Small intestine (tissue), 7 donors: Measurements from ENCODE around the gene KNG1. TPM values are rescaled to one million over a fixed set of nuclear protein-coding genes. Genes with fewer than 3 reads are reported as not detected.
A peak's percentile ranks its signal among the peaks of the same experiment; 100 is the strongest.

ENCODE experiments used
- DNase-seq, 2 donors: peaks; one replicate each; pipeline versions ENCODE4 v3.0.0 to v3.0.0-alpha.2; 2013
- FAIRE-seq: peaks from 2 replicates; lab custom pipeline; 2012; peaks lifted over from hg19 to GRCh38; lab: Jason Lieb, UNC
- H3K27ac ChIP-seq, 3 donors: one replicate each; pipeline ENCODE4 v1.5.1; 2013; ENCODE audit warnings: low read length in 2 of 3, mild to moderate bottlenecking in 2 of 3, control low read depth in 1 of 3, inconsistent platforms in 1 of 3, low read depth in 1 of 3, moderate library complexity in 1 of 3
- H3K27me3 ChIP-seq, 3 donors: one replicate each; pipeline ENCODE4 v1.6.1; 2013; ENCODE audit warnings: low read length in 3 of 3, inconsistent platforms in 1 of 3; ENCODE audit not compliant: control insufficient read depth in 3 of 3, insufficient read depth in 3 of 3
- H3K36me3 ChIP-seq, 3 donors: one replicate each; pipeline ENCODE4 v1.6.1; 2013; ENCODE audit warnings: low read length in 3 of 3, inconsistent platforms in 1 of 3, low read depth in 1 of 3, mild to moderate bottlenecking in 1 of 3, moderate library complexity in 1 of 3; ENCODE audit not compliant: control insufficient read depth in 3 of 3, insufficient read depth in 2 of 3
- H3K4me1 ChIP-seq, 3 donors: one replicate each; pipeline ENCODE4 v1.6.1; 2013; ENCODE audit warnings: low read length in 2 of 3, inconsistent platforms in 1 of 3, low read depth in 1 of 3, mild to moderate bottlenecking in 1 of 3, moderate library complexity in 1 of 3; ENCODE audit not compliant: control insufficient read depth in 3 of 3, insufficient read depth in 2 of 3
- H3K4me3 ChIP-seq, 3 donors: one replicate each; pipeline ENCODE4 v1.5.1; 2013; ENCODE audit warnings: low read length in 3 of 3, control low read depth in 1 of 3, inconsistent platforms in 1 of 3, low read depth in 1 of 3, mild to moderate bottlenecking in 1 of 3, moderate library complexity in 1 of 3
- H3K9me3 ChIP-seq, 2 donors: one replicate each; pipeline ENCODE4 v1.6.1; 2013; ENCODE audit warnings: low read depth in 1 of 2, low read length in 1 of 2; ENCODE audit not compliant: control insufficient read depth in 2 of 2, insufficient read depth in 1 of 2
- WGBS, 3 donors: extraction: QIAGEN DNeasy Blood & Tissue Kit; methylation state at CpG; one replicate each; pipeline ENCODE4 v1.1.7; 2013; 5-methylcytosine and 5-hydroxymethylcytosine counted together
- polyA plus RNA-seq, 4 donors: library from polyadenylated mRNA; stranded (reverse) in 3 of 4; unstranded in 1 of 4; fragments of 200-250 nt in 3 of 4; fragments of 120-200 nt in 1 of 4; gene quantifications; one replicate each; pipeline versions ENCODE4 v1.2.1 to v1.2.3, GENCODE V29; 2013
- donor health status: healthy with polysubstance abuse.
- donor health status: control.
- donor health status: control.
- donor health status: Bipolar disorder and iron deficiency.
- donor health status: healthy.

Gene KNG1
- polyA plus RNA-seq, 4 donors, result 14.8 TPM; not detected in 3

DNA sequence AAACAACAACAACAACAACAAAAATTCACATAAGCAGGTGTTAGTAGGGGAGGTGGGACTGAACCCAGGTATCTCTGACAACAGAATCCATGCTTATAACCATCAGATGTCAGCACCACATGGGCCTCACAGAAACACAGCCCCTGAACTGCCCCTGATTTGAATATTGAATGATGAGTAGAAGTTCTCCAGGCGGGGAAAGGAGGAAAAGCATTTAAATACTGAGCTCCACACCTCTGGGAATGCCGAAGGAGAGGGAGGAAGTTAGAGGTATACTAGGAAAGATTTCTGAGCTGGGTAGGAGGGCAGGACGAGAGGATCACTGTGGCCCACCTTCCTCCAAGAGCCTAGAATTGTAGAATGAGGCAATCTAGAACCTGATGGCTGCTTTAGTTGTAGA is 34.3 kb downstream of the KNG1 start:
- Histone ChIP-seq H3K4me1 (peaks cover 0 to 10% (median 2%) of the 10 kb centered on the region in 3 donors), H3K9me3 (no peaks in the 10 kb centered on the region), H3K36me3 (no peaks in the 10 kb centered on the region), H3K4me3 (no peak overlapping the region), H3K27ac (peak overlapping the region in 1 of 3 donors; percentile 52), H3K27me3 (no peaks in the 10 kb centered on the region)
- FAIRE-seq (no peak), DNase-seq (no peak)
- WGBS, 3 donors, result 45 to 61% (median 53%) methylated on average over 3 of the region's 3 CpGs

DNA sequence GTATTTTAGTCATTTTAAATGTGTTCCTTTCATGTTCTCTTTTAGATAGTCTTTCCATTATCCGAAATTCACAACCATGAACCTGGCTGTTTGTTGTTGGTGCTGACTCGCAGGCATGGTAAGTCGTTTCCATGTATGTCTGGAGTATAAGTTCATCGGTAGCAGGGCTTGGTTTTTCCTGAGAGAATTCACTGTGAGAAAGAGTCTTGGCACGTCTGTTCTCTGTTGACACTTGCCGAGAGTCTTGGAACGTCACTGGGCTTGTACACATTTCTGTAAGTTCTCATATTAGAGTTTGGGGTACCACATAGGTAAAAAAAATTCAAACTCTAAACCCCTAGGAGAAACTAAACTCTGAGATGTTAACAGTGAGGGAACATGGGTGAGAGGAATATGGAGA is 36.8 kb downstream of the KNG1 start:
- peaks cover 0 to 8% (median 2%) of the 10 kb centered on the region in 3 donors for H3K4me1 ChIP-seq
- FAIRE-seq (no peak), DNase-seq (no peak)
- H3K36me3 ChIP-seq, result no peaks in the 10 kb centered on the region
- peak overlapping the region in 1 of 3 donors; percentile 62 for H3K27ac ChIP-seq
- H3K4me3 ChIP-seq, result no peak overlapping the region
- whole genome bisulfite sequencing, 3 donors, result 78 to 91% (median 81%) methylated on average over 7 of the region's 7 CpGs
- H3K9me3 ChIP-seq, result no peaks in the 10 kb centered on the region
- H3K27me3 ChIP-seq, result no peaks in the 10 kb centered on the region

DNA sequence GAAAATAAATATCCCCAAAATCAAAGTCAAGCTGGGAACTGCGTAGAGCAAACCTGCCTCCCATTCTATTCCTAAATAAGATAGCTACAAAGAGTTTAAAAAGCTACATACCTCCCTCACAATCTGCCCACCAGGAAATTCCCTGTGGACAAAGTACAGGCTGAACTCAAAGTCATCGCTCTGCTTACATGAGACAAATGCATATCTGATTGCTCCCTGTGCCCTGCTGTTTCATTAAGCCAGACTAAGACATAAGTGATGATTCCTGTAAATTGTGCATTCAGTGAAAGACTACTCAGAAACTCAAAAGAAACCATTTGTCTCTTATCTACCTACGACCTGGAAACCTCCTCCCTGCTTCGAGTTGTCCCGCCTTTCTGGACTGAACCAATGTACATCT is 37.7 kb downstream of the KNG1 start:
- Histone ChIP-seq H3K27me3 (no peaks in the 10 kb centered on the region), H3K27ac (peak overlapping the region in 2 of 3 donors; percentile 33 to 78), H3K4me1 (peaks cover 0 to 8% (median 2%) of the 10 kb centered on the region in 3 donors), H3K4me3 (no peak overlapping the region), H3K9me3 (no peaks in the 10 kb centered on the region), H3K36me3 (no peaks in the 10 kb centered on the region)
- DNase-seq (peak; percentile 25 to 71), FAIRE-seq (no peak)
- 68 to 76% (median 74%) methylated on average over 5 of the region's 5 CpGs for WGBS, 3 donors

DNA sequence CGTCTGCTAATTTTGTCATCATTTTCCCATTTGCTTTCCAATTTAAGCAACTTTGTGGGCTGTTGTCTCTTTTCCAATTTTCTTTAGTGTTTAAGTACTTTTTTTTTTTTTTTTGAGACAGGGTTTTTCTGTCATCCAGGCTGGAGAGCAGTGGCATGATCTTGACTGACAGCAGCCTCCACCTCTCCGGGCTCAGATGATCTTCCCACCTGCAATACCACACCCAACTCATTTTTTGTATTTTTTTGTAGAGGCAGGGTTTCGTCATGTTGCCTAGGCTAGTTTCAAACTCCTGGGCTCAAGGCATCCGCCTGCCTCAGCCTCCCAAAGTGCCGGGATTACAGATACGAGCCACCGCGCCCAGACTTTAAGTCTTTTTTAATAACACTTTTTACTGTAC is 40.1 kb downstream of the KNG1 start:
- no peak for DNase-seq
- H3K9me3 ChIP-seq, result no peaks in the 10 kb centered on the region
- H3K27me3 ChIP-seq, result no peaks in the 10 kb centered on the region
- H3K4me3 ChIP-seq, result no peak overlapping the region
- no peak for FAIRE-seq
- H3K4me1 ChIP-seq, result peaks cover 0 to 13% (median 3%) of the 10 kb centered on the region in 3 donors
- no peaks in the 10 kb centered on the region for H3K36me3 ChIP-seq
- no peak overlapping the region for H3K27ac ChIP-seq
- 84 to 90% (median 89%) methylated on average over 8 of the region's 8 CpGs for WGBS, 3 donors

DNA sequence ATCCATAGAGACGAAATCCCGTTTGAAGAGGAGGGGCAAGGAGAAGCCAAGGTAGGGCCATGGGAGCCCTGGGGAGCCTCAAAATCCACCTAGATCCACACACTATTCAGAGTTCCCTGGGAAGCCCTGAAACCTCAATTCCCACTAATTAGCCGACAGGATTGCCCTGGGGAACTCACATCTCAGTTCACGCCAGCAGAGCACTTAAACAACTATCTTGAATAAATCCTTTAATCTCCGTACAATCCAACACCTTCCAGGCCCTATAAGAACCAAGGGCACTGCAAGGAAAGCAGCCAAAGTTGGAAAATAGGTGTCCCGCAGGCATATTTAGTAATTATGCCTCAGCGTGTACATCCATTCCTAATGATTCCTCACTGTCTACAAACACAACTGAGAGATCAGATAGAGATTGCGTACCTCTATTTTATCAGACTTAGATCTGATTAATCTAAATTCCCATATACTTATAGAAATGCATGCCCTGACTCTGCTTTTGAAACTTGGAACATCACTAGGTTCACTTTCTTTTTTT is 40.6 kb downstream of the KNG1 start:
- 83 to 88% (median 87%) methylated on average over 8 of the region's 8 CpGs for WGBS, 3 donors
- no peak for FAIRE-seq
- DNase-seq, result no peak

DNA sequence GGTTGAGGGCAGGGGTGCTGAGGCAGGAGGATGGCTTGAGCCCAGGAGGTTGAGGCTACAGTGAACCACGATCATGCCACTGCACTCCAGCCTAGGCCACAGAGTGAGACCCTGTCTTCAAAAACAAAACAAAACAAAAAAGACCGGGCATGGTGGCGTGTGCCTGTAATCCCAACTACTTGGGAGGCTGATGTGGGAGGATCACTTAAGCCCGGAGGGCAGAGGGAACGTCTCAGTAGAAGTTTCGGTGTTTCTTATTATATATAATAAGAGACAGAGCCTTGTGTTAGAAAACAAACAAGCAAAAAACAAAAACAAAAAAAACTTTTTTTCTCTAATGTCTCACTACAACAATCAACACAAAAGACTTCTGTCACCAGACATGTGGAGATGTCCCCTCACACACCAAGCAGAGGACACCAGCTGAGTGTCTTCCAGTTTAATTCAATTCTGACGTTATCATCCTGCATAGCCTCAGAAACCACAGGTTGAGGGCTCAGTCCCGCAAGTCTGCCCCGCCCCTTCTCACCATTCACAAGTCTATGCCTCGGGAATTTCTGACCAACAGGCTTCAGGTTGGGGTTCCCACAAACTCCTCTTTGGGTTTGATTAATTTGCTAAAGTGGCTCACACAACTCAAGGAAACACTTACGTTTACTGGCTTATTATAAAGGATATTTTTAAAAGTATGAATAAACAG is 42.2 kb downstream of the KNG1 start:
- no peak for DNase-seq
- no peak for FAIRE-seq
- 80 to 84% (median 80%) methylated on average over 11 of the region's 11 CpGs for WGBS, 3 donors

More for the DNA sequence above, 40.6 kb downstream of the KNG1 start:
- Histone ChIP-seq H3K4me3 (no peak overlapping the region), H3K36me3 (no peaks in the 10 kb centered on the region), H3K27me3 (no peaks in the 10 kb centered on the region), H3K27ac (no peak overlapping the region), H3K9me3 (no peaks in the 10 kb centered on the region), H3K4me1 (peaks cover 0 to 12% (median 1%) of the 10 kb centered on the region in 3 donors)

GRCh38 chr3:186760141-186760833 is 43.1 kb downstream of the KNG1 start:
- 93 to 94% (median 94%) methylated on average over 10 of the region's 10 CpGs for WGBS, 3 donors
- H3K4me1 ChIP-seq, result peaks cover 0 to 10% (median 1%) of the 10 kb centered on the region in 3 donors
- H3K36me3 ChIP-seq, result no peaks in the 10 kb centered on the region
- H3K27me3 ChIP-seq, result no peaks in the 10 kb centered on the region
- no peaks in the 10 kb centered on the region for H3K9me3 ChIP-seq
- H3K4me3 ChIP-seq, result no peak overlapping the region
- DNase-seq, result peak; percentile 44 to 71
- peak overlapping the region in 2 of 3 donors; percentile 50 to 66 for H3K27ac ChIP-seq
- no peak for FAIRE-seq

More for the DNA sequence above, 42.2 kb downstream of the KNG1 start:
- Histone ChIP-seq H3K9me3 (no peaks in the 10 kb centered on the region), H3K27me3 (no peaks in the 10 kb centered on the region), H3K4me1 (peaks cover 0 to 12% (median 1%) of the 10 kb centered on the region in 3 donors), H3K4me3 (no peak overlapping the region), H3K36me3 (no peaks in the 10 kb centered on the region), H3K27ac (no peak overlapping the region)

DNA sequence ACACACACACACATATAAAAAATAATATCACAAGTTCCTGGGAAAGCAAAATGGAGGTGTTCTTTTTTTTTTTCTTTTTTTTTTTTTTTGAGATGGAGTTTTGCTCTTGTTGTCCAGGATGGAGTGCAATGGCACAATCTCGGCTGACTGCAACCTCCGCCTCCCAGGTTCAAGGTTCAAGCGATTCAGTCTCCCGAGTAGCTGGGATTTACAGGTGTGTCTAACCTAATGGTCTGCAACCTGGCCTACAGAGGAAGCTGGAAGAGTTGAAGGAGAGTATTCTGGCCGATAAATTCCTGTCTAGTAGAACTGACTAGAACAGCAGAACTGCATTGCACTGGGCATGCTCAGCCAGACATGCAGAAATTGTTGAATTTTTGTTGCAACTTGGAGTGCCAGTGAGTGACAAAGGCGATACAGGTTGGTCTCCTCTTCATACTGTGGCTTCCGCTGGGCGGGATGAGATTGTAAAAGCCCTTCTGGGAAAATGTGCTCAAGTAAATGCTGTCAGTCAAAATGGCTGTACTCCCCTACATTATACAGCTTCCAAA is 43.8 kb downstream of the KNG1 start:
- H3K27me3 ChIP-seq, result no peaks in the 10 kb centered on the region
- no peaks in the 10 kb centered on the region for H3K36me3 ChIP-seq
- DNase-seq, result peak; percentile 66 to 80
- FAIRE-seq, result no peak
- H3K9me3 ChIP-seq, result peaks cover 0 to 4% of the 10 kb centered on the region in 2 donors
- H3K4me3 ChIP-seq, result no peak overlapping the region
- peaks cover 0 to 7% (median 1%) of the 10 kb centered on the region in 3 donors for H3K4me1 ChIP-seq
- H3K27ac ChIP-seq, result peak overlapping the region in 2 of 3 donors; percentile 57 to 64
- 46 to 77% (median 59%) methylated on average over 8 of the region's 8 CpGs for WGBS, 3 donors
